GM19023 (cell line): ENCODE results near the gene JUND.

Experiments
- ATAC-seq: cut with Tn5 transposase; IDR thresholded peaks from one replicate; pipeline ENCODE4 v1.9.1; 2021; ENCODE audit warnings: mild to moderate bottlenecking, moderate library complexity; ENCODE audit not compliant: unreplicated experiment

The JUND gene

DNA sequence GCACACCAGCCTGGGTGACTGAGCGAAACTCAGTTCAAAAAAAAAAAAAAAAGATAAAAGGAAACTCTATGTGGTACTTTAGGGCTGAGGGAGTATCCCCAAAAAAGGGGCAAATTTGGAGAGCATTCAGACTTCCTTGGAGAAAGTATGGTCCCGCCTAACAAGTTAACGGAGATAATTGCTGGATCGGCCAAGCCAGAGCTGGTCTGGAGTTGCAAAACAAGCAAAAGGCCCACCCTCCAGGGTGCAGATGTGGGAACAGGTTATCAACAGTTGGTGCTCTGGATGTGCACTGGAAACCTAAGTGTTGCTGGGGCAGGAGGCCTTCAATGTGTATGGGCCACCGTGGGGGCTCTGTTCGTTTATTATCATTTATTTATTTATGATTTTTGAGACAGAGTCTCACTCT is 10.0 kb downstream of the JUND start:
- no peak for ATAC-seq

DNA sequence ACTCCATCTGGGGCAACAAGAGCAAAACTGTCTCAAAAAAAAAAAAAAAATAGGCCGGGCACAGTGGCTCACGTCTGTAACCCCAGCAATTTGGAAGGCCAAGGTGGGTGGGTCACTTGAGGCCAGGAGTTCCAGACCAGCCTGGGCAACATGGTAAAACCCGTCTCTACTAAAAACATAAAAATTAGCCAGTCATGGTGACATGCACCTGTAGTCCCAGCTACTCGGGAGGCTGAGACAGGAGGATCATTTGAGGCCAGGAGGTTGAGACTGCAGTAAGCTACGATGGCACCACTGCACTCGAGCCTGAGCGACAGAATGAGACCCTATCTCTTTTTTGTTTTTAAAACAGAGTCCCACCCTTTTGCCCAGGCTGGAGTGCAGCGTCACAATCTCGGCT is 11.1 kb downstream of the JUND start:
- no peak for ATAC-seq

DNA sequence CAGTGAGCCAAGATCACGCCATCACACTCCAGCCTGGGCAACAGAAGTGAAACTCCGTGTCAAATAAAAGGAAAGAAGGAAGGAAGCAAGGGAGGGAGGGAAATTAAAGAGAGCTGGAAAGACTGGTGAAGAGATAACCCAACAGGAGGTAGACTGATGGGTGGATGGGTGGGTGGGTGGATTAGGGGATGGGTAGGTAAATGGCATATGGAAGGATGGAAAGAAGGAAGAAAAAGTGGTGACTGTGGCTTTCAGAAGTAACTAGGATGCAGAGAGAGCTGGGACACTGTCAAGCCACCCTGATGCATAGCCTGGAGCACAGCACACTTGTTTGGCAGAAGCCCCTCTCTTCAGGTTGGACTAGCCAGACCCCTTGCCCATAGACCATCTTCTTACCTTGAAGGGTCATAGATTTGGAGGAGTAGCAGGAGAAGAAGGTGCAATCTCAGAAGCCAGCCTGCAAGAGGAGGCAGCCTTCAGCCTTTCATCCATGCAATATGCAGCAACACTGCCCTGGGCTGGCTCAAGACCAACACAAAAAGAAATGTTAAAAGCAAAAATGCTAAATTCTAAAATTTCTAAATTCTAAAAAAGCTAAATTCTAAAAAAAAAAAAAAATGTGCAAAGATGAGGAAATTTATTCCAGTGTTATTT is 12.2 kb downstream of the JUND start:
- ATAC-seq, result no peak

DNA sequence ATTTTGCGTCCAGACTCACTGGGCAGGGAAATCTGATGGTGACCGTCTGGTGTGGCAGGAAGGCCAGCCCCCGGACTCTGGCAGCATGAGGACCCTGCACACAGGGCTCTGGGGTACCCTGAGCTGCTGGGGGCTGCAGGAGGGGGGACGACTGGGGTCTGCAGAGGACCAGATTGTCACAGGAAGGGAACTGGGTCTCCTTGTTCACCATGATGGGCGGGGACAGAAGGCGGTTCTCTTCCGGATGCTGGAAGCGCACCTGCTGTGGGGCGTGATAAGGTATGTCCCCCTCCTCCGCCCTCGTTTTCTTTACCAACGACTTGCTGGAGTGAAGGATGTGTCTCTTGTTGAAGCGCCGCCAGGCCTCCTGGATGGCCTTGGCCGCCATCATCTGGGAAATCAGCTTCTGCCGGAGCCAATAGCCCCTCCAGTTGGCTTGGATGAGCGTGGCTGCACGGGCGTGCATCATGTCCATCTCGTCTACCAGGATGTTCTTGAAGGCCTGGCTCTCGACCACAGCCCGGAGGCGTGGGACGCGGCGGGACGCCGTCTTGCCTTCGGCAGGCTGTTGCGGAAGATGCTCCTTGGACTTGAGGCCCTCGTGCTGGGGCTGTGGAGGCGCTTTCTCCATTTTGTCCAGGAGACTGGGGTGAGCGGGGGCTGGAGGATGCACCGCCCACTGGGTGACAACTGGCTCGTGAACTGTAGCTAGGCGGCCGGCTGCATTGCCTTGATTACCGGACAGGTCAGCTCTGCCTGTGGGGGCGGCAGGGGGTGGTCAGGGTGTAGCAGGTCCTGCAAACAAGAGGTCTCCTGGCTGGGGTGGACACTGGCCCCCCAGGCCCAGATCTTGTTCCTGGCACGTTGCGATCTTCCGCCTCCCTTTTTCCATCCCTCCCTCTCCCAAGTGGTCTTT is 14.4 kb downstream of the JUND start:
- ATAC-seq, result no peak

DNA sequence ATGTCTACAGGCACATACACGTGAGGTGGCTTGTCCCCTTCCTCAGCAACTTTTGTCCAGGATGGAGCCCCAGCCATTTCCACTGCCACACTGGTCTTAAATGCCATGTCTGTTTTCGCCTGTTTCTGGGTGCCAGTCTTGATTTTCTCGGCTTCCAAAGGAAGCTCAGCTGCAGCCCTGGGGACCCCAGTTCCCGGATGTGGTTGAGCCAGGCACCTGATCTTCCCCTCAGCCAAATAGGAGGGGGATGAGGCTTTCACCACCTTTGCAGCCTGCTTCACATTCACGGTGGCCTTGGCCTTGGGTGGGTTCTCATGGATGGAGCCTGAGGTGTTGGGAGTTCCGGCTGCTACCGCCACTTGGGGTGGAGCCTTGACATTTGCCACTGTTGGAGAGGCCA is 15.8 kb downstream of the JUND start:
- no peak for ATAC-seq

DNA sequence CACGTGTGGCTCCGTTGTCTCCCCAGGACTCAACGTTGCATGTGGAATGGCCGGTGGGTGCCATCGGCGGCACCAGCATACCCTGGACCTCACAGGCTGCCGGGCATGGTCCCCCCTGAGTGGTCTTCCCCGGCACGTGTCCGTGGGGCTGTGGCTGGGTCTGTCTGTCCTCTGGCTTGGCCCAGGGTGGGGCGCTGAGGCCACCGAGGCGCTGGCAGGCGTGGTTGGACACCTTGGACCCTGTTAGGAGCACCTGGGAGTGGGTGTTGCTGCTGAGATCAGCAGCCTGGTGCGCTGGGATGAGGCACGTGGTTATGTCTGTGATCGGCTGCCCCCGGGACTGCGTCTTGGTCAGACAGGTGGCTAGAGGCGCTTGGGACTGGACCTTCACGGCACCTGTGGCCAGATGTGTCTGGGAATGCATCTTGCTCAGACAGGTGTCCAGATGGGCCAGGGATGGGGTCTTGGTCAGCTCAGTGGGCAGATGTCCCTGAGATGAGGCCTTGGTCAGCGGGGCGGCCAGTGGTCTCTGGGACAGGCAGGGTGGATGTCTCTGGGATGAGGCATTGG is 16.4 kb downstream of the JUND start:
- ATAC-seq, result no peak

DNA sequence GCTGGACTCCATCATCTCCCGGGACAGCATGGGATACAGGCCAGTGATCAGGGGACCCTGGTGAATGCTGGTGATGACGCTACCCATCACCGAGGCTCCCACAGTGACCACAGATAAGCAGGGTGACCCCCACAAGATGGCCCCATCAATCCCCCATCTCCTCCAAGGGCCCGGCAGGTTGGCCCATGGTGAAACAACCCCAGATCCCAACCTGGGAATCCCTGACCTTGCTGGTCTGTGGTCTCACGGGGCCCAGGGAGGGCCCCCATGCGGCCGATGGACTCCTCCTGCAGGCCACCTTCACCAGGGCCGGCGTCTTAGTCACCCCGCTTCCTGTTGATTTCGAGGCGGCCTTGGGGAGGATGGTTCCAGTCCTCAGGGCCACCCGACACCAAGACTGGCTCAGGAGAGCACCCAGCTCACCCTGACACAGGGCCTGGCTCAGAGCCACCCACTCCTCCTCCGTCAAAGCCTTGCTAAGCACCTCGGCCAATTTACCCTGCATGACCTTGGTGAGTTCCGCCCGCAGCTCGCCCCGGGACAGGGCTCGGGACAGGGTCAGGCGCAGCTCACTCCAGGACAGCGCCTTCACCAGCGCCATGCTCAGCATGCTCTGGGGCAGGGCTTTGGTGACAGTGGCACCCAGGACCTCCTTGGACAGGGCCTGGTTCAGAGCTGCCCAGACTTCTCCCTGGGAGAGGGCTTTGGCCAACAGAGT is 17.1 kb downstream of the JUND start:
- ATAC-seq, result no peak

DNA sequence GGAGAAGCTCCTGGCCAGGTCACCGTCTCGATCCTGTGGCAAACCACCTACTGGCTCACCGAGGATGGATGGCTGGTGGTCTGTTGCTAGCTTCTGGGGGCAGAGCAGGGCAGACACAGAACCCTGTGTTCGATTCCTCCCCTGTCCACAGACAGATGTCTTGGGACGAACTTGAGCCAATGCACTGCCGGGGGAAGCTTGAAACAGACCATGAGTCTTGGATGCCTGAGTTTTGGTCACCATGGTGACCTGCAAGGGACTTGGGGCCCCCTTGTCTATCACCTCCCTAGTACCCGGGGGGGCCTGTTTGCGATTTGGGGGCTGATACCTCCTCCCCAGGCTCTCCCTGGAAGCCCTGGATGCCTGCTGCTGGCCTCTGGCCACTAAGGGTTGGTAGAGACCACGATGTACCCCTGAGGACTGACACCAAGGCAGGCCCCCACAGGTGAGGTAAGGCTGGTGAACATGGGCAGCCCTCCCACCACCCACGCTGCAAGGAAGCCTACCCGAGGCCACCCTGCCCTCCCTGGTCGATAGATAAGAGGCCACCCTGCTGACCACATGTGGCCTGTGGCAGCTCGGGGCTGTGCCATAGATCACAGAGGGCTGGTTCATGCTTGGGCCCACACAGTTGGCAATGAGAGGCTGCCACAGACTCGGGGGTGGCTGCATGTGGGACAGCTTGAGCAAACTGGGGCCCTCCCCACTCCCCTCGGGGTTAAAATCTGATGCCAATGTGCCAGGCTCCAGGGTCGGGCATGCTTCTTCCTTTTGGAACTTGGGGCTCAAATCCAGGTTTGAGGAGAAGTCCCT is 17.9 kb downstream of the JUND start:
- no peak for ATAC-seq

DNA sequence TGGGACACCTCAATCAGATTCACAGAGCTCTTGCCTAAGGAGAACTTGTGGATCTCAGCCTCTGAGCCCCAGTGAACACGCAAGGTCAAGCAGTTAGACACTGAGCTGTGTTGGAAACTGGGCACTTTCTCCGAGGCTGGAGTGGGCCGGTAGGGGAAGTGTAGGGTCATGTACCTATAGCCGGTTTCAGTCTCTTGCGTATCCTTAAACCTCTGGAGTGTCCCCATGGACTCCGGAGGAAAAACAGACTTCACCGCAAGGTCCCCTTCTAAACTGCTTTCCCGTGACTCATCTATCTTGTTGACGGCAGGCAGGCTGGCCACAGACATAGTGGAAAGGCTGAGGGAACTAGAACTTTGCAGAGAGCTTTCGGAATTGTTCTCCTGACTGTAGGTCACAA is 18.5 kb downstream of the JUND start:
- no peak for ATAC-seq

DNA sequence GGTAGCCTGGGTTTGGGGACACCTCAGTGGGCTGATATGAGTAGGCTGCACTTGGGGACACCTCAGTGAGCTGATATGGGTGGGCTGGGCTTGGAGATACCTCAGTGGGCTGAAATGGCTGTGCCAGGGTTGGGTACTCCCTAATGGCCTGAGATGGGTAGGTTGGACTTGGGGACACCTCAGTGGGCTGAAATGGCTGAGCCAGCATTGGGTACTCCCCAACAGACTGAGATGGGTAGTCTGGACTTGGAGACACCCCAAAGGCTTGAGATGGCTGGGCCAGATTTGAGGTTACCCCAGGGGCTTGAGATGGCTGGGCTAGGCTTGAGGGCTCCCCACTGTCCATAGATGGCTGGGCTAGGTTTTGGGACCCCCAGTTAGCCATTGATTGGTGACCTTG is 19.3 kb downstream of the JUND start:
- ATAC-seq, result no peak

DNA sequence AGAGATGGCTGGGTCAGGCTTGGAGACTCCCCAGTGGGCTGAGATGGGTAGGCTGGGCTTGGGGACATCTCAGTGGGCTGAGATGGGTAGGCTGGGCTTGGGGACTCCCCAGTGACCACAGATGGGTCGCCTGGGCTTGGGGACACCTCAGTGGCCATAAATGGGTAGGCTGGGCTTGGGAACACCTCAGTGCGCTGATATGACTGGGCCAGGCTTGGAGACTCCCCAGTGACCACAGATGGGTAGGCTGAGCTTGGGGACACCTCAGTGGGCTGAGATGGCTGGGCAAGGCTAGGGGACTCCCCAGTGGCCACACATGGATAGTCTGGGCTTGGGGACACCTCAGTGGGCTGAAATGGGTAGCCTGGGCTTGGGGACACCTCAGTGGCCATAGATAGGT is 19.9 kb downstream of the JUND start:
- no peak for ATAC-seq

DNA sequence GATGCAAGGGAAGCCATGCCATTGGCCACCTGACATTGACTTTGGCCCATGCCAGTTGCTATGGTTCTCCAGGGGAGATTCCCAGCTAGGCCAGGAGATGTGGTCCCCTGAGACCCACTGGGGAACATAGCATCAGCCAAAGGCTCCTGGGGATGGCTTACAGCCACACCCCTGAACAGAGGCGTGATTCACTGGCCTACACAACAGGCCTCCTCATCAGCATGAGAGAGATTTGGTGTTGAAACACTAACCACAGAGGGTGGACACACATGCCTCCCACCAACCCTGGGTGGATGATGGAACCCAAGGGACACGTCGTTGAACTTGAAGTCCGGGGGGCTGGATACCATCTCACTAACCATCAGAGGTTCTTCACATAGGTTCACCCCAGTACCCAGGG is 21.5 kb downstream of the JUND start:
- no peak for ATAC-seq

DNA sequence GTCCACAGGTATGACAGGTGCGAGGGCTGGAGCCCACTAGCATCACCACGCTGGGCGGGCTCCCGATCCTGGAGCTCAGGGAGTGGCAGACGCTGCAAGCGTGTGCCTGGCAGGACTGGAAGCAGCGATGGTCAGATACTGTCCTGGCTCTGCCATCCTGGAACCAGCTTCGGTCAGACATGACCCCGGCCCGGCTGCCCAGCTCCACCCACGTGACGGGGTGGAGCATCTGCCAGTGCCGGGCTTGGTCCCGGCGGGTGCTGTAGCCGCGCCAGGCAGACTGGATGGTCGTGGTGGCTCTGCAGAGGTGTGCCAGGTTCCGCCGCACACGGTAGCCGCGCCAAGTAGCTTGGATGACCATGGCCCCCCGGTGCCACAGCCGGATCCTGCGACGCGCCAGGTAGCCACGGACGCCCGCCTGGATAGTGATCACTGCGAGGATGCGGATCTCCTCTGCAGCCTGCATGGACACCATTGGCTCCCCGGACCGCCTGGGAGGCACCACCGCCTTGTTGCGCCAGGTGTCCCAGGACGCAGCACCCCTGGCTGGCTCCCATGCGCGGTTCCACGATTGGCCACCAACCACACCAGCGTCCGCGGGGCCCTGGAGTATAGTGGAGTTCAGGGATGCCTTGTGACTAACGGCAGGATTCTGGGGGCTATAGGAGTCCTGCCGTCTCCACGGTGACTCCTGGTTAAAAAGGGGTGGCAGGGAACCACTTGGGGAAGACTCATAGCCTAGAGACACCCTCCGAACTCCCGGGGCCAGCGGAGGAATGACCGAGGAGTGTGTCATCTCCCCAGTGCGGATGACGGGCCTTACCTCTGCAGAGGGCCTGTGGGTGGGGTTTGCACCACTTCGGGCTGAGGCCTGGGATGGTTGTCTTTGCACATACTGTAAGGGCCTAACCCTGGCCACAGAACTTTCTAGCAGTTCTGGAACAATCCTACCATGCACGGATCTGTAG is 23.6 kb downstream of the JUND start:
- no peak for ATAC-seq

DNA sequence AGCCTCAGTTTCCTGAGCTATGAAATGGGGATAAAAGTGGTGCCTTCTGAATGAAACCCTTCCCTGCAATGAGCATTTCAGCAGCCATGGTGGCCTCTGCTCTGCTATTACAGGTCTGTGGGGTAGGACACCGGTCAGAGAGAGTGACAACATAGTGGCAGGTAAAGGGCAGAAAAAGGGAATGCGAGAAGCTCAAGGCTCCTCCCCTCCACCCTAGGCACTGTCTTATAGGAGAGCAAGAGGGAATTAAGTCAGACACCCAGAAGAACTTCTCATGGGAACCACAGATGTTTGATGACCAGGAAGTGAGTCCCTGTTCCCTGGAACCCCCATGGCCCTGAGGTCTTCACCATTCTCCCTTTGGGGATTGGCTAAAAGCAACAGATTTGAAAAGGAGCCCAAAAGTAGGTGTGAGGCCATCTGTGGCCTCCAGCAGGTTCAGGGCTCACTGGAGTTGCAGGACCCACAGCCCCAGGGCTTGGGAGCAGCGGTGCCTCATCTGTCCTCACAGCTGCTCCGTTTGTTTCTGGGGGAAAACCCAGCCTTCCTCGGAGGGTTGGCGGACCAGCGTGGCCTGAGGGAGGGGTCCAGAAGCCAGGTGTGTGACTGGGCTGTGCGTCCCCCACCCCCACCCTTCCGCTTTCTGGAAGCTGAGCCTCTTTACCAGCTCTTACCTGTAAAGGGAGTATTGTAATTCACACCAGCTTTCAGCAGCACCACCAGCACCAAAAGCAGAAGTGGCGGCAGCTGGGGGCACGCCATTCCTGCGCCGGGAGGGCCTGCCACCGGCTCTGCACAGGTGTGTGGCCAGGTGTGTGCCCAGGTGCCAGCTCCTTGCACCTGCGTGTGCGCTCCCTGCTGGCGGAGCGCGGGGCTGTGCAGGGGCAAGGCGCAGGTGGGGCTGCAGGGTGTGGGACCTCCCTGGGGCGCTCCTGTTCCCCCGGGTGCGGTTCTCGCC is 26.6 kb downstream of the JUND start:
- no peak for ATAC-seq

DNA sequence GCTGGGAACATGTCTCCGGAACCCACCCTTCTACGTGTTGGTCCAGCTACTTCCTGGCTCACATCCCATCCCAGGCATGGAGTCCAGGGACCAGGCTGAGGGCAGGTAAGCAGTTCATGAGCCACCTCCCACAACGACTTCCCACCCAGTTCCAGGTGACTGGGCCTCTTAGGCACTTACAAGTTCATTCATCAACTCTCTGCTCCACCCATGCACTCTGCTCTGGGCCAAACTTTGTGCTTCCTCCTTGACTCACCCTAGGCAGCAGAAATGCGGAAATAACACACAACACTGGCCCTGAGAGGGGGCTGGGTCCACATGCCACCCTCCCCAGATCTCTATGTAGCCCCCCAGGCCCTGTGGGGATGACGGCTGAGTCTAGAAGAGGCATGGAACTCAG is 27.7 kb downstream of the JUND start:
- no peak for ATAC-seq

DNA sequence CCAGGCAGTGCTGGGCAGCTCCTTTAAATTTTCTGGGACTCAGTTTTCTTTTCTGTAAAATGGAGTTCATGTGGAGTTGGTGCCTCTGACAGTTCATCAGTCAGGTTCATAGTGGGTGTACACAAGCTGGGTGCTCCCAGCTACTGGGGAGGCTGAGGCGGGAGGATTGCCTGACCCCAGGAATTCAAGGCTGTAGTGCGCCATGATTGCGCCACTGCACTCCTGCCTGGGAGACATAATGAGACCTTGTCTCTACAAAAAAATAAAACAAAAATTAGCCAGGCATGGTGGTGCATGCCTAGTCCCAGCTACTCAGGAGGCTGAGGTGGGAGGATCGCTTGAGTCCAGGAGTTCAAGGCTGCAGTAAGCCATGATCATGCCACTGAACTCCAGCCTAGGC is 28.3 kb downstream of the JUND start:
- no peak for ATAC-seq

DNA sequence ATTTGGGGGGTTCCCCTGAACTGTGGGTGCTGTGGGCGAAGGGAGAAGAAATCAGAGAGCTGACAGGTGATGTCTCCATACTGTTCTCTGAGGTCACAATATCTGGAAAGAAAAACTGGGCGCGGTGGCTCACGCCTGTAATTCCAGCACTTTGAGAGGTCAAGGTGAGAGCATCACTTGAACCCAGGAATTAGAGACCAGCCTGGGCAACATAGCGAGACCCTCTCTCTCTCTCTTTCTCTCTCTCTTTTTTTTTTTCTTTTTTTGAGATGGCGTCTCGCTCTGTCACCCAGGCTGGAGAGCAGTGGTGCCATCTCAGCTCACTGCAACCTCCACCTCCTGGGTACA is 29.1 kb downstream of the JUND start:
- ATAC-seq, result no peak

DNA sequence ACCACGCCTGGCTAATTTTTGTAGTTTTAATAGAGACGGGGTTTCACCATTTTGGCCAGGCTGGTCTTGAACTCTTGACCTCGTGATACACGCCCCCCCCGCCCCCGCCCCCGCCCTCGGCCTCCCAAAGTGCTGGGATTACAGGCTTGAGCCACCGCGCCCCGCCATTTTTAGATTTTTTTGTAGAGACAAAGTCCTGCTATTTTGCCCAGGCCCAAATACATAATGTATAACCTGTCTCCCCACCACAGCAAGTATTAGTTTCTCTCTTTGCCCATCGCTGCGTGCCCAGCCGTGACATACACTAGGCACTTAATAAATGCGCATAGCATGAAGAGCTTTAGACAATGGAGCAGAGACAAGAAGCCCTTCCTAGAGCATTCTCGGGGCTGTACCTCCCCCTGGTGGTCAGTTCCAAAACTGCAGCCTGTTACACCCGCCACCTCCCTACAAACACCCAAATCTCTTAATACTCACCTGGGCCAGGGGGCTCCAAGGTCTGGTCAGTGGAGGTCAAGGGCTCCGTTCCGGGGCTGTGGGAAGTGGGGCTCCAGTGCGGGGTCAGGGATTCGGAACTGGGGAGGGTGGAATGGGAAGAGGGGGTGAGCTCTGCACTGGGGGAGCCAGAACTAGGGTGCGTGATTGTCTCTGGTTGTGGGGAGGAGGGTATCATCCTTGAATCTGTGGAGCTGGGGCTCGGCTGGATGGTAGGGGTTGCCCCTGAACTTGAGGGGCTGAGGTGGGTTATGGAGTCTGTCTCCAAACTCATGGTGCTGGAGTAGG is 29.6 kb downstream of the JUND start:
- no peak for ATAC-seq
